NCI-H2107 treated with DMSO at 0.1 percent for 48 hours (cell line): ENCODE data around the gene RAB17.

Experiments used
- DNase-seq: peaks from one replicate; lab custom pipeline; 2025; ENCODE audit not compliant: unreplicated experiment; lab: John Stamatoyannopoulos, UW

The RAB17 gene

DNA sequence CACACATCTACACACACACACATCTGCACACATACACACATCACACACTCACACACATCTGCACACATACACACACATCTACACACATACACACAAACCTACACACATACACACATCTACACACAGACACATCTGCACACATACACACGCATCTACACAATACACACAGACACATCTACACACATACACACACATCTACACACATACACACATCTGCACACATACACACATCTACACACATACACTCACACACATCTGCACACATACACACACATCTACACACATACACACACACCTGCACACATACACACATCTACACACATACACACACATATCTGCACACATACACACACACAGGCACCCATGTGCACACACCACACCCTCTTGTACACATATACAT is 24.6 kb downstream of the RAB17 start:
- DNase-seq, result no peak

DNA sequence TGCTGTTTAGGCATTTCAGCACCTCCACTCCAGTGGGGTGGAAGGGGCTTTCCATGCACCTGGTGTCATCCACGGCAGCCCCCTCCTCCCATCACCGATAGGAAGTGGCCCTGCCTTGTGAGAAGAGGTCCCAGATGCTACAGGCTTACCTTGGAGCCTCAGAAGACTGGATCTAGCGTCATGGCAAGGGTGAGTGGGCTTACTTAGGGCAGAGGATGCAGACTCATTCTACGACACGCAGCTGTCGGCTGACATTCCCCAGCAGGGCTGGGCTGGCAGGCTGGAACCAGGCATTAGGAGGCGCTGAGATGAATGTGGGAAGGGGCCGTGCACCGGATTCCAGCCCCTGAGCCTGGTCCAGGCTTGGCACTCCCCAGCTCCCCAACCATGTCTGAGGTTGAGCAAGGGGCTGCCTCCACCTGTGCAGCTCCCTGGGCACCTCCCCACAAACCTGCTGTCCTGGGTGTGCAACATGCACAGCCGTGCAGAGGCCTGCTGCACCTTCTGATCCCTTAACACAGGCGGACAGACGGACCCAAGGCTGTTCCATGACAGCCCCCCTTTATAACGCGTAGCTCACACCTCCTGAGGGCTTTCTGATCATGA is 25.9 kb downstream of the RAB17 start:
- no peak for DNase-seq

DNA sequence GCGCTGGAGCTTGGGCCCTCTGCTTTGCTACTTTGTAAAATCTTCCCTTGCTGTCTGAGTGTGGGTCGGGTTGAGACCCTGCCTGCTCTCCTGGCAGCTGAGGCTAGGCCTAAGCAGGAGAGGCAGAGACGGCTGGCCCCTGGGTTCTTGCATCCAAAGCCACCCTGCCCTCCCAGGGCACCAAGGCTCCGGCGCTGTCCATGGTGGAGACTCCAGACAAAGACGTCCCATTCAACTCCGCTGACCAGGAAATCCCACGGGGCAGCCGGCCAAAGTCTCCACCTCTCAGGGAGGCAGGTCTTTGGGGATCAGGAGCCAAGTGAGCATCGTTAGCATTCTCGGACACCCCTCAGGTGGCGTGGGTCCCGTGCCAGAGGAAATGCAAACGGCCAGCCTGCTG is 26.7 kb downstream of the RAB17 start:
- no peak for DNase-seq

DNA sequence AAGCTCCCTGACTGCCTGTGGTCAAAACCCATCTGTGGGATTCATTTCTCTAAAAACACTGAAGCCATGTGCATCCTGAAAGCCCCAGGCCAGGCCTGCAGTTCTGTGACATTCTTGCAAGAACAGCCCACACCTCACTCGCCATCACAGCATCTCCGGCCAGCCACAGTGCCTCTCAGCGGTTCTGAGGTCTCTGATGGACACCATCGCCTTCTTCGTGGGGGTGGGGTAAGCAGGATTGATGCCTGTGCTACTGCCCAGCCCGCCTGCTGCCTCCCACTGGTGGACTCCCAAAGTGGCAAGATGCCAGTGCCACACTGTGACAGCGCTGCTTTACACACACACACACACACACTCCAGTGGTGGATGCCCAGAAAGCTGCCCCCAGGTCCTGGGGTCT is 29.3 kb downstream of the RAB17 start:
- DNase-seq, result no peak

DNA sequence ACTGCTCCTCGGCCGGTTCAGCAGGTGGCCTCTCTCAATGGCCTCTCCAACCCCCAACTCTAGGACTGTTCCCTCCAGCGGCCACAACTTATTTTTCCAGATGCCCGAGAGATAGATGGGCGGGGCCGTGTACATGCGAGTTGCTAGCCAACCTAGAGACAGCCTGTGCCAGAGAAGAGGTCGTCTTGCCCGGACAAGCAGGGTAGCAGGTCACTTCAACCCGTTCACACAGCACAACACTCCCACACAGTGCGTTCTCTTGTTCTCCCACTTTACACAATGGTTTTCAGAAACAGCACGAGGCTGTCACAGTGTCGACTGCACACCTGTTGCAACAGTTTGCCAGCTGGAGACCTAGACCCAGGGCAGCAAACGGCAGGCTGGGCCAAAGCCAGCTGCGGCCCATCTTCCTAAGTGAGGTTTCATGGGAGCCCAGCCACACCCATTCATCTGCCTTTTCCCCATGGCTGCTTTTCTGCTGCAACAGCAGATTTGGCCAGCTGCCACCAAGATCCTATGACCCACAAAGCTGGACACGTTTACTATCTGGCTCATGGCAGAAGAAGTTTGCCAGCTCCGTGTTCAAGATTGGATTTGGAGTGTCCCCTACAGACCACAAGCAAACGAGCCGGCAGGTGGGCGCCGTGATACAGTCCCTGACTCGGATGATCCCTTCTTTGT is 31.4 kb downstream of the RAB17 start:
- DNase-seq, result peak; percentile 41

DNA sequence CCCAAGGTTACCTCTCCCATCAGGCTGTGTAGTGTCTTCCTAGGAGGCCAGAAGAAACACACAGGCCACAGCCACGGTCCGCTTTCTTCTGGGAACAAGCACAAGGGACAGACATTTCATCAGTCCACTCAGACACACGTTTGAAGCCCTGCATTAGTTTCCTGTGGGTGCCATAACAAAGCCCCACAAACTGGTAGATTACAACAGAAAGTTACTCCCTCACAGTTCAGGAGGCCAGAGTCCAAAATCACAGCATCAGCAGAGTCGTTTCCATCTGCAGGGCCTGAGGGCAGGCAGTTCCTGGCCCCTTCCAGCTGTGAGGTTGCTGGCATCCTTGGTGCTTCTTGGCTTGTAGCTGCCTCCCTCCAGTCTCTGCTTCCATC is 32.9 kb downstream of the RAB17 start:
- no peak for DNase-seq

DNA sequence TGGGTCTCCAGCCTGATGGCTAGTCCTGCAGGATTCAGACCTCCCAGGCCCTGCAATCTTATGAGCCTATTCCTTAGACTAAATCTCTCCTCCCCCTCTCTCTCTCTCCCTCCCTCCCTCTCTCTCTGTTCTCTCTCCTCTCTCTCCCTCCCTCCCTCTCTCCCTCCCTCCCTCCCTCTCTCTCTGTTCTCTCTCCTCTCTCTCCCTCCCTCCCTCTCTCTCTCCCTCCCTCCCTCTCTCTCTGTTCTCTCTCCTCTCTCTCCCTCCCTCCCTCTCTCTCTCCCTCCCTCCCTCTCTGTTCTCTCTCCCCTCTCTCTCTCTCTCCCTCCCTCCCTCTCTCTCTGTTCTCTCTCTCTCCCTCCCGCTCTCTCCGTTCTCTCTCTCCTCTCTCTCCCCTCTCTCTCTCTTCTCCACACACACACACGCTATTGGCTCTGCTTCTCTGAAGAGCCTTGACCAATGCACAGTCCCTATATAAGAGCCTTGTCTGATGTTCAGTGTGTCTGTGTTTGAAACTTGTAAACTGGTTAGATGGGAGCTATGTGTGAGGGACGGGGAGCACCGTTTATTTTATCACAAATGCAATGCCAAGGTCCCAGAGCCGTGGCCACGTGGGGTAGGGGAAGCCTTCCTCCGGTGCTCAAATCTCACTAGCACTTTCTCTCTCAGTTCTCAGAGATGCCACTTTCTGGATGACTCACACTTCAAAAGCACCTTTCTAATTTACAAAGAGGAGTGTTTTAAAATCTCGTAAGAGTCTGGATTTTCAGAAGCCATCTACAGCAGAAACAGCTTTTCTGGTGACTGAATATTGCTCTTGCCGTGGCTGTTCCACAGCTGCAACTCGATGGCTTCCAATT is 33.5 kb downstream of the RAB17 start:
- no peak for DNase-seq

DNA sequence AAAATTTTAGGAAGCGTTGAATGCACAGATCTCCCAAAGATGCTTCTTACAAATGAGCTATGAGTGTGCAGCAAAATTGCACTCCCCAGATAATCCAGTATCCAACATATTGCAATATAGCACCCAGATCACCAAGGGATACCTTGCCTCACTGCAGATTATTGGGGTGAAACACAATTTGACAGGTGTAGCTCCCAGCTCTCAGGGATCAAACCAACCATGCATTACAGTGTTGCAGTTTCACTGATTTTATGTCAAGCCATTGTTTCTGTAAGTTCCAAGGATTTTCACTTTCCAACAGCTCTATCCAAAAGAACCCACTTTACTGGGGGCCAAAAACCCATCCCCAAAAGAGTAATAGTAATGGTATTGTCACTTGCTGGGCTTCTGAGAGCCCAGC is 35.0 kb downstream of the RAB17 start:
- no peak for DNase-seq

DNA sequence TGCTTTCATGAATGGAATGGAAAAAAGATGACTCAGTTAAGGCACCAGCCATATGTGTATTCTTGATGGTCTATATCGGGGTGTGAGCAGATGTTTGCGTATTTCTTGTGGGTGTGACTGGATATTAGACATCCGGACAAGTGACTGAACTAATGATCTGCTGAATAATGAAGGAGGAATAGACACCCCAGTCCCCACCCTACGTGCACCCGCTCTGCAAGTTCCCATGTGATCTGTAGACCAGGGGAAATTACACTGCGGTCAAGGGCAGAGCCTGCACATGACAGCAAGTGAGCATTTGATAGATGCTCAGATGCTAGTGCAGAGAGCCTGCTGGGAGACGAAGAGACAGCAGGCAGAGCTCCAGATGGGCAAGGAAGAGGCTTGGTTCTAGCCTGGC is 36.6 kb downstream of the RAB17 start:
- no peak for DNase-seq

DNA sequence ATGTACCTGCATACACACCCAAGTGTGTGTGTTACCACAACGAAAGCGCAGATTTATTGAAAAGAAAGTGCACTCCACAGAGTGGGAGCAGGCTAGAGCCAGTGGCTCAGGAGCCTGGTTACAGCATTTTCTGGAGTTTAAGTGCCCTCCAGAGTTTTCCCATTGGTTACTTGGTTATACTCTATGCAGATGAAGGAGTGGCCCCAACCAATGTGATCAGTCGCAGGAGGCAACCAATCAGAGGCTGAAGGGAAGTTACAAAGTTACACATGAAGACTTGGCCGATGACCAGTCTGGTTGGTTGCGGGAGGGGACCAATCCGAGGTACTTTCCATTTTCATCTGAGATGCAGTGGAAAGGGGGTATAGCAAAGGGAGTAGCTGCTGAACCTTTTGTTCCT is 37.6 kb downstream of the RAB17 start:
- no peak for DNase-seq

DNA sequence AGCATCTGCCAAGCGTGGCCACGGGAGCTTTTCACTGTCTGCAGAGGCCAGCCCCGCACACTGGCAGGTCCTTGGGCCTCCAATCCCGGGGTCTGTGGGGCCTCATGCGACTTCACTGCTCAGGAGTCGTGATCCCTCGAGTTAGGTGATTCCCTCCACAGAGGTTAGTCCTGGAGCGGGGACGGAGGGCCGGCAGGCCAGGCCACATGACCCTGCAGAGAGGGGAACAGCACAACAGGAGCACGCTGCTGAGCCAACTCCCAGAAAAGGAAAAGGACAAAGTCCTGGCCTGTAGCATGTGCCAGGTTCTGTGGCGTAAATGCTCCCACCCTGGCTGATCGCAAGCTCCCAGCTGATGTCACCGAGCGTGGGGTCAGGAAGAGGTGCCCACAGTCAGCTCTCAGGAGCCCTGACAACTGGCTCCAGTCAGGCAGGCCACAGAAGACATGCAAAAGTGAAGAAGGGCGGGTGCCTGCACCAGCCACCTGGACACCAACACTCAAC is 39.4 kb downstream of the RAB17 start:
- DNase-seq, result no peak

DNA sequence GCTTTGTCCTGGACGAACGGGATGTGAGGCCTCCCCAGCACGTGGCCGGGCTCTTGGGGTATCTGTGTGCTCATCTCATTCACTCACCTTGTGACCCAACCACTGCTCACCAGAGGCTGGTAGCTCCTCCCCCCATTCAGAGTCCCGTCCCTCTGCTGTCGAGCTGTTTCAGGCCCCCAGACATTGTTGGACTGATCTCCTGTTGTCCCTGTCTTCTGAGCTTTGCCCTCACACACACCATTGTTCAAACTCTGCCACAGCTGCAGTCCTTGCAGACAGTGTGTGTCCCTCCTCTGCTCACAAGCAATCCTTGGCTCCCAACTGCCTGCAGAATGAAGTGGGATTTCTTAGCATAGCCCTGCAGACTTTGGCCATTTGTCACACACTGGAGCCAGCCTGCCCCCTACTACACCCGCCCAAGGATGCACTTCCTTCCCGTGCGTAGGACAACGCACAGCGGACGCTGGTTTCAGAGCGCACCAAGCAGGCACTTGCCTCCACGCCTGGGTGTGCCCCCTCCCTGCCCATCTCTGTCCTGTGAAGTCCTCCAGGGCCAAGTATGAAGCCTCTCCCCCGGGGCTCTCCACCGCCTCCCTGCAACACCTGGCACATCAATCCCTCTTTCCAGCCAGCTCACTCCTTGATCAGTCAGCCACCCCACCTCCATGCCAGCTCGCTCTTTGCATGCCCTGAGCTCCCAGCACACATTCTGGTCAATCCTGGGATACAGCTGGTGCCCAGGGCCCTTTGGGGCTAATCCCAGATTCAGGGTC is 40.7 kb downstream of the RAB17 start:
- no peak for DNase-seq

DNA sequence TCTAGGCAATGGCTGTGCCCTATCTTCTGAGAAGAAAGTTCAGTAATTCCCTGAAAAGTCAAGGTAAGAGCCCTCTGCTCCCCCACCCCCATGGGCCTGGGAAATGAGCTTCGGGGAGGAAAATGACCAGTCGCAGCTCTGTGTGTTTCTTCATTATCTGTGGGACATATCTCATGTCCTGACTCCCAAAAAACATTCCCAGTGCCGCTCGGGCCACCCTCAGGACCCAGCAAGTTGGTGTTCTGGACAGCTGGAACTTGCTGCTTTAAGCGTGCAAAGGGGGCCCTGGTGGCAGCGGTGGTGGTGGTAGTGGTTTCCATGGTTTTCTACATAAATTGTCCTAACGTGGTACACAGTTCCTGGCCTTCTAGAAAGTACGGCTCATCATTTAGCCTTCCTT is 41.3 kb downstream of the RAB17 start:
- DNase-seq, result no peak

DNA sequence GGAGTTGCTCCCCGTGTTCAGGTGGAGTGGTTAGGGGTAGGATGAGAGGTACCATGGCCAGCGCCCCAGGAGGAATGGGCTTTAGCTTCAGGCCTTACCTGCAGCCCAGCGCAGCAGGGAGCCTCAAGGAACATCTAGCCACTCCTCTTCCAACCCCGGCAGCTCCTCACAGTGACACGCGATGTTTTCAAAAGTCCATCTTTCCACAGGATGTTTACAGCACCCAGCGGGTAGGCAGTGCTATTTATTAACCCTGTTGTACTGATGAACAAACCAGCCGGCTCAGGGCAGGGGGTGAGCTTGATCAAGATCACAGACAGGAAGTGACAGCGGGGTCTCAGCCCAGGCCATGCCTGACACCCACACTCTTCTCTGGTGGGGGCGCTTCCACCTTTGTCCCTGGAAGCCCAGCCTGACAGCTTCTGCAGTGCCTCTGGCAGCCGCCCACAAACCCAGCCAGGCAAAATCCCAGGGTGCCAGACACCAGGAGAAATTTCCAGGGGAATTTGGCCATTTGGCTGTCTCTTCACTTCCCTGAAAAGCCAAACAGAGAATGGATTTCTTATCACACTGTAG is 42.6 kb downstream of the RAB17 start:
- no peak for DNase-seq

DNA sequence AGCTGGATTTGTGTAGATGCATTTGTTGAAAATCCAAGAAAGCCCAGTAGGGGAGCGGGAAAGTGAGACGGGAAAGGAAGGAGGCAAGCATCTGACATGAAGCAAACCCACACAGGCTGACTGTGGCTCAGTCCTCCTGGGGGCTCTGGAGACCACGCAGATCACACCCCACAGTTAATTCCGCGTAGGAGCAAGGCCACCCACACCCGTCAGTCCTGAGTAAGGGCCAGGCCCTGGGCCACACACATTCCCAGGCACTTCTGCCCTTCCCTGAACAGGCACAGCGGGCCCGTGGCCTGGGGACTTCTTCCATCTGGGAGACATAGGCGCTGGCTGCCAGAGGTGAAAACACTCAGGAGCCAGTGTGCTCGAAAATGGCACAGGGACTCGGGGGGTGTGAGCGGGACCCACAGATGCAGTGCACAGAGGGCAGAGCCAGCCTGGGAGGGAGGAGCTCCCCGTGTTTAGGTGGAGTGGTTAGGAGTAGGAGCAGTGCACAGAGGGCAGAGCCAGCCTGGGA is 43.6 kb downstream of the RAB17 start:
- DNase-seq, result no peak

DNA sequence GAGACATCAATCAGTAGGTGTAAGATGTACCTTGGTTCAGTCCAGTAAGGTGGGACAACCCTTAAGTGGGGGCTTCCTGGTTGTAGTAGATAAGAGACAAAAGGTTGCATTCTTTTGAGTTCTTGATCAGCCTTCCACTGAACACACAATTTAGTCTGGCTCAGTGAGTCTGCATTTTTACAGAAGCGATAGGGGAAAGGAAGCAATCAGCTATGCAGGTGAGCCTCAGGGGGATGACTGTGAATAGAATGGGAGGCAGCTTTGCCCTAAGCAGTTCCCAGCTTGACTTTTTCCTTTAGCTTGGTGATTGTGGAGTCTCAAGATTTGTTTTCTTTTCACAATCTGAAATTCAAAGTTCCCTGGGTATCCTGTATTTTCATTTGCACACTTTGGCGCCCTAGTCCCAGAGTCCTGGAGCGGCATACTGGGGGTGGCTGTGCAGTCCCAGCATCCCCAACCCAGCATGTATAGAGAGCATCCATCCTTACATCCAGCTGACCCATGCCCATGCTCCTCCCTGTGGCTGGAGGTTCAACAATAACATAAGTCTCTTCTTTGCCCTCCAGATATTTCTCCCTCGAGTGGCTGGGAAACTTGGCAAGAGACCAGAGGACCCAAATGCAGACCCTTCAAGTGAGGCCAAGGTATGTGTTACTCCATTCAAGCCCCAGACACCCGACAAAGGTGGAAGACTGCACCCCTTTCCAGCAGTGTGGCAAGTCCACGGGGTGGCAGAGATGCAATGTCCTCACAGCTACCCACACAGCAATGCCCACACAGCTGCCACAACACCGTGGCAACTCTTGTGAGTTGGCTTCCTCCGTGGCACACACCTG is 44.3 kb downstream of the RAB17 start:
- DNase-seq, result no peak

DNA sequence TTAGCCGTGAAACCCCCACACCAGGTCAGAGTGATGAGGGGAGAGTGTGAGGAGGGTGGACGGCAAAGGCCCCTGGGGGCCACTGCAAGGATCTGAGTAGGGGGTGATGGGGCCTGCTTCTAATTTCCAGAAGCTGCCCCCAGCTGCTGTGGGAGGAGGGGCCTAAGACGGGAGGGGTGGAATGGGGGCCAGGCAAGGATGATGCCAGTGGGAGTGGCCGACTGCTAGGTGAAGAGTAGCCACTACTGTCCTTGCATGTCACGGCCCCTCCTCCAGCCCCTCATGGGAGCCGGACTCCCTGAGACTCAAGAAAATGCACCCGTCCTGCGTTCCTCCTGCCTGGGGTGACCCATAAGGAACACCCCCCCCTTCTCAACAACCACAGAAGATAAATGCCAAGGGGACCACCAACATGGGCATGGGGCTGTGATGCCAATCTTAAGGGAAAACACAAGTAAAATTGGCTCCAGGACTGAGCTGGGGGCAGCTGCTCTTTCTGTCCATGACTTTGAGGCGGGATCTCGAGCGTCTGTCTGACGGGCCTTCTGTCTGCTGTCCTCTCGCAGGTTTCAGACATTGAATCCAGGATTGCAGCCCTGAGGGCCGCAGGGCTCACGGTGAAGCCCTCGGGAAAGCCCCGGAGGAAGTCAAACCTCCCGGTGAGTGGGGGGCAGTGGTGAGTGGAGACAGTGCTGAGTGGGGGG is 48.4 kb downstream of the RAB17 start:
- no peak for DNase-seq

DNA sequence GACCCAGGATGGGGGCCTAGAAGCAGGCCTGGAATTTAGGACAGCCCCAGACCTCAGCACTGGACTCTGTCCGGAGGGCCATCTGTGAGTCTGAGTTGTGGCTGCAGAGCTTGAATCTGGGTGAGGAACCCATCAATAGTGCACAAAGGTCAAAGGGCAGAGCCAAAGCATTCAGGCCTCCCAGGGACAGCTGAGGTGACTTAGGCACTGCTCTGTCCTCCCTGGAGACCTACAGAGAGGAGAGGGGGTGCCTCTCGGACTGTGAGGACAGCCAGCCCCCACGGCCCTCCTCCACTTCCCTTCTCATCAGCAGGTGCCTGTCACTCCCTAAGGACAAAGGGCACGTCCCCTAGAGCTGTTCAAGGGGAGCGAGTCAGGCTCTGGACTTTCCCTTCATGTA is 49.3 kb downstream of the RAB17 start:
- DNase-seq, result no peak

DNA sequence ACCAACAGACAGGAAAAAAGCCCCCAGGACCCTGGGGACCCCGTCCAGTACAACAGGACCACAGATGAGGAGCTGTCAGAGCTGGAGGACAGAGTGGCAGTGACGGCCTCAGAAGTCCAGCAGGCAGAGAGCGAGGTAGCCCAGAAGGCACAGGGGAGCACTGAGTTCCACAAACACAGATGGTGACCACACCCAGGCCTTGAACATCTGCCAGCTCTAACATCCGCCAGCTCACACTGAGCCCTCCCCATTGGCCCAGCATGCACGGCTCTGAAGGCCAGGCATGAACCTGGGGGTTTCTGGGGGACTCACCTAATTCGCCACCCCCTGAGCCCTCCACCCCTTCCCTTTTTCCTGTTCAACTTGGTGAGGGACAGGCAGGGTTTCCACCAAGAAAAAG is 49.7 kb downstream of the RAB17 start:
- no peak for DNase-seq
